GM12892 (cell line): ENCODE results near the gene THBD.

Source experiments
- POLR2A ChIP-seq: IDR thresholded peaks from 2 replicates; pipeline ENCODE4 v1.6.1; 2011; ENCODE audit warnings: low read depth, low read length, control low read depth
- POLR2AphosphoS5 ChIP-seq: IDR thresholded peaks from 2 replicates; pipeline ENCODE4 v1.6.1; 2011; ENCODE audit warnings: low read depth, low read length, control low read depth

- TF ChIP-seq POLR2A (no peak), POLR2AphosphoS5 (no peak)
Measured at GRCh38 chr20:23047001-23047737, 2.3 kb downstream of the THBD start.
